Measurements from ENCODE around the gene PDE6A.

Gene PDE6A

DNA sequence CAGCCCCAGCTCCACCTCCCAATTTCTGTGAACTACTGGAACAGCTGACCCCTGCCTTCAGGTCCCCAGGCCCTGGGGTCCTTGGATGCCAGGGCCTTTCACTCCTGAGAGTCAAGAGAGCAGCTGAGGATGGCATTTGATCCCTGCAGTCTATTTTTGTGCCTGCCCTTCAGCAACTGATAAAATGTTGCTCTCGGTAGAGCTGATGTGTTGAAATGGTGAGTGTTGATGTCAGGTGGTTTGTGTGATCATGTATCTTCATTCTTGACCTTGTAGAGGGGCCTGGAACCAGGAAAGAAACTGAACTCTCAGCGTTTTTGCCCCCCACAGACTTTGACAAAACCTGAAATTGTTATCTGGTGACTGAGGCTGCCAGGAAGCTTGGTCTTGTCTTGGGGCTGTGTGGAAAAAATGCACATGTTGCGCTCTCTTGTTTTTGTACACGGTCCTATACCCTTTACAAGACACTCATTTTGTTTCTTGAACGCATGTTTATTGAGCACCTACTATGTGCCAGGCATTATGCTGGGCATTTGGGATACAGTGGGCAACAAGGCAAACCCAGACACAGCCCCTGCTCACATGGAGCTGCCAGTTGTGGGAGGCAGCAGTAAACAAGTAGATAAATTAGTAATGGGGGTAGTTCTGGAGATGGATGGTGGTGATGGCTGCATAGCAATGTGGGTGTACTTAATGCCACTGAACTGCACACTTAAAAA is 136.2 kb downstream of the PDE6A start:
- TF ChIP-seq POLR2AphosphoS5 (IDR thresholded peaks at IDR 0.05; ENCODE audit: low read depth): no peak
- no peak for TF ChIP-seq REST (IDR thresholded peaks at IDR 0.05; ENCODE audit: insufficient replicate concordance, low read depth)
- TF ChIP-seq GABPA (IDR thresholded peaks at IDR 0.05; ENCODE audit: low read depth): no peak
- no peak for TF ChIP-seq SPI1 (IDR thresholded peaks at IDR 0.05; ENCODE audit: borderline replicate concordance, low read depth)
- no peak for TF ChIP-seq CTCF (IDR thresholded peaks at IDR 0.05; ENCODE audit: insufficient read depth, low read length)
- DNase-seq (ENCODE audit: low read depth in 1 of 2, low spot score in 1 of 2): no peak
- Histone ChIP-seq H3K27me3 (ENCODE audit: insufficient read depth, poor library complexity, severe bottlenecking) (no peaks in the 10 kb centered on the region), H3K4me3 (replicated peaks; ENCODE audit: insufficient read depth, low read length) (no peak overlapping the region), H3K27ac (replicated peaks) (no peak overlapping the region)

Measured in HL-60 (cell line).